ENCODE measurements around the gene TMEM232. TPM values are rescaled to one million over a fixed set of nuclear protein-coding genes. Genes with fewer than 3 reads are reported as not detected.
"Not testable (repeated sequence)": the region's sequence is repeated elsewhere in the genome, so short reads cannot be mapped to it uniquely, and the experiment has no call there.

Gene TMEM232
- total RNA-seq, 1 donor from 2014 or later, result 1.6 TPM

DNA sequence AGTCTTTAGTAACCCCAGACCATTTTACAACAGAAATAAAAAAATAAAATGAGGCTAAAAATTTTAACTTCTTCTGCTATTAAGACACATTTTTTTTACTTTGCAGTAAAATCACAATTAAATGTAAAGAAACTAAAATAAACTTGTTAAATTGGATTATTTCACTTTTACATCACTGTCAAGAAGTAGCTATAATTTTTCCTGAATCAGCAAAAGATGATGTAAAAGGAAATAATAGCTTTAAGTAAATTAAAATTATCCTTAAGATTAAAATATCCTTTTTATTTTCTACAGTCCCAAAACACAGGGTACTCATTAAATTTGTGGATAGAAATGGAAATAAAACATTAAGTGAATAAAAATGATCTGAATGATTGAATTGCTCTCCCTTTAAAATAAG, 44.5 kb downstream of the TMEM232 start:
- Histone ChIP-seq H3K36me3 (ENCODE audit: control insufficient read depth in 3 of 3, insufficient read depth in 3 of 3, low read length in 3 of 3) (no peaks in the 10 kb centered on the region), H3K27me3 (ENCODE audit: control insufficient read depth in 3 of 3, insufficient read depth in 3 of 3, low read length in 3 of 3) (no peaks in the 10 kb centered on the region), H3K4me3 (ENCODE audit: low read length in 3 of 3) (no peak overlapping the region), H3K9me3 (ENCODE audit: control insufficient read depth in 3 of 3, low read length in 3 of 3) (no peaks in the 10 kb centered on the region), H3K9ac (ENCODE audit: low read depth in 1 of 3, low read length in 3 of 3) (no peak overlapping the region), H3K4me1 (ENCODE audit: control insufficient read depth in 3 of 3, insufficient read depth in 3 of 3, low read length in 3 of 3) (no peaks in the 10 kb centered on the region), H3K27ac (ENCODE audit: low read depth, low read length) (no peak overlapping the region)

DNA sequence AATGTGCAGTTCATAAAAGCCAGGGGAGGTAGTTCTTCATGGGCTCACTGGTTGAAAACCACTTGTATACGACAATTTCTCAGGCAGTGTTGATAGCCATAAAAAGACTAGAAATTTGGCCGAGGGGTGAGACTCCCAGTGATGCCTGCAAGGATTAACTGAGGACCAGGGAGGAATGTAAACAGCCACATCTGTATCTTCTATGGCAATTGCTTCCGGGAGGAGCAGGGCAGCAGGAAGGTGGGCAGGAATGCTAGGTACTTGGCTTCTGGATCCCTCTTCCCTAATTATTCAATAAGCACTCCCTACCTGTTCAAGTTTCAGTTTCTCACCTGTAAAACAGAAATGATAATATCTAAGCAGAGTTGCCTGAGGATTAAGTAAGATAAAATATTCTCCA, 45.4 kb downstream of the TMEM232 start:
- Histone ChIP-seq H3K27me3 (ENCODE audit: control insufficient read depth in 3 of 3, insufficient read depth in 3 of 3, low read length in 3 of 3) (no peaks in the 10 kb centered on the region), H3K9ac (ENCODE audit: low read depth in 1 of 3, low read length in 3 of 3) (no peak overlapping the region)

DNA sequence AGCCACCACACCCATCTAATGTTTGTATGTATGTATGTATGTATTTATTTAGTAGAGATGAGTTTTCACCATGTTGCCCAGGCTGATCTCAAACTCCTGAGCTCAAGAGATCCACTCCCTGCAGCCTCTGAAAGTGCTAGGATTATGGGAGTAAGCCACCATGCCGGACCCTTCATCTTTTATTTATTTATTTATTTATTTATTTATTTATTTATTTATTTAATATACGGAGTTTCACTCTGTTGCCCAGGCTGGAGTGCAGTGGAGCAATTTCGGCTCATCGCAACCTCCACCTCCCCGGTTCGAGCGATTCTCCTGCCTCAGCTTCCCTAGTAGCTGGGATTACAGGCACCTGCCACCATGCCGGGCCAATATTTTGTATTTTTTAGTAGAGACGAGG, 49.9 kb downstream of the TMEM232 start:
- not testable (repeated sequence) for H3K4me3 ChIP-seq (ENCODE audit: low read length in 3 of 3); H3K9me3 ChIP-seq (ENCODE audit: control insufficient read depth in 3 of 3, low read length in 3 of 3); H3K27ac ChIP-seq (ENCODE audit: low read depth, low read length); H3K27me3 ChIP-seq (ENCODE audit: control insufficient read depth in 3 of 3, insufficient read depth in 3 of 3, low read length in 3 of 3); H3K9ac ChIP-seq (ENCODE audit: low read depth in 1 of 3, low read length in 3 of 3); H3K36me3 ChIP-seq (ENCODE audit: control insufficient read depth in 3 of 3, insufficient read depth in 3 of 3, low read length in 3 of 3); H3K4me1 ChIP-seq (ENCODE audit: control insufficient read depth in 3 of 3, insufficient read depth in 3 of 3, low read length in 3 of 3)

More for the DNA sequence above, 45.4 kb downstream of the TMEM232 start:
- H3K4me3 ChIP-seq (ENCODE audit: low read length in 3 of 3), result no peak overlapping the region
- no peaks in the 10 kb centered on the region for H3K4me1 ChIP-seq (ENCODE audit: control insufficient read depth in 3 of 3, insufficient read depth in 3 of 3, low read length in 3 of 3)
- no peaks in the 10 kb centered on the region for H3K36me3 ChIP-seq (ENCODE audit: control insufficient read depth in 3 of 3, insufficient read depth in 3 of 3, low read length in 3 of 3)
- no peak overlapping the region for H3K27ac ChIP-seq (ENCODE audit: low read depth, low read length)
- no peaks in the 10 kb centered on the region for H3K9me3 ChIP-seq (ENCODE audit: control insufficient read depth in 3 of 3, low read length in 3 of 3)

DNA sequence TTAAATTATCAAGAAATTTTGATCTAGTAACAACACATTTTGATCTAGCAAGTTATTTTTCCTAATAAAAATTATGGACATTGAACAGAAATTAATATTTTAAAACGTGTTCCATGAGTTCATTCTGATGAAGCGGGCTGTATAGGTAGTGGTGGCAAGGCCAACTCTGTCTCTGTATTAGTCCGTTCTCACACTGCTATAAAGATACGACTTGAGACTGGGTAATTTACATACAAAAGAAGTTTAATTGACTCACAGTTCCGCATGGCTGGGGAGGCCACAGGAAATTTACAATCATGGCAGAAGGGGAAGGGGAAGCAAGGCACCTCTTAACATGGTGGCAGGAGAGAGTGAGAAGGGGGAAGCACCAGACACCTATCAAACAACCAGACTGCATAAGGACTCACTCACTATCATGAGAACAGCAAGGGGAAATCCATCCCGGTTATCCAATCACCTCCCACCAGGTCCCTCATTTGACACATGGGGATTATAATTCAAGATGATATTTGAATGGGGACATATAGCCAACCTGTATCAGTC, 61.2 kb downstream of the TMEM232 start:
- Histone ChIP-seq H3K27me3 (ENCODE audit: control insufficient read depth in 3 of 3, insufficient read depth in 3 of 3, low read length in 3 of 3) (no peaks in the 10 kb centered on the region), H3K4me1 (ENCODE audit: control insufficient read depth in 3 of 3, insufficient read depth in 3 of 3, low read length in 3 of 3) (no peaks in the 10 kb centered on the region), H3K36me3 (ENCODE audit: control insufficient read depth in 3 of 3, insufficient read depth in 3 of 3, low read length in 3 of 3) (no peaks in the 10 kb centered on the region), H3K4me3 (ENCODE audit: low read length in 3 of 3) (no peak overlapping the region), H3K9me3 (ENCODE audit: control insufficient read depth in 3 of 3, low read length in 3 of 3) (no peaks in the 10 kb centered on the region), H3K27ac (ENCODE audit: low read depth, low read length) (no peak overlapping the region), H3K9ac (ENCODE audit: low read depth in 1 of 3, low read length in 3 of 3) (no peak overlapping the region)

DNA sequence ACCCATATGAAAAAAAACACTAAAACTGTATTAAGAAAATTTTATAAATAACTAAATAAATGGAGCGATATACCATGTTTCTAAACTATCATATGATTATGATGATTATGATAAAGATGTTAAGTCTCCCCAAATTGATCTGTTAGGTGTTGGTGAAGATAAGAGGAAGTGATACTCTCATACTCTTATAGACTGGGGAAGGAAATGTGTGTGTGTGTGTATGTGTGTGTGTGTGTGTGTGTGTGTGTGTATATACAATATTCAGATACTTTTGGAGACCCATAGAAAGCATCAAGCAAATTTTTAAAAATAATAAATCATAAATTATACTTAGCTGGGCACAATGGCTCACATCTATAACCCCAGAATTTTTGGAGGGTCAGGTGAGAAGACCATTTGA, 62.9 kb downstream of the TMEM232 start:
- no peaks in the 10 kb centered on the region for H3K4me1 ChIP-seq (ENCODE audit: control insufficient read depth in 3 of 3, insufficient read depth in 3 of 3, low read length in 3 of 3)
- H3K9me3 ChIP-seq (ENCODE audit: control insufficient read depth in 3 of 3, low read length in 3 of 3), result no peaks in the 10 kb centered on the region
- H3K27ac ChIP-seq (ENCODE audit: low read depth, low read length), result no peak overlapping the region
- no peak overlapping the region for H3K4me3 ChIP-seq (ENCODE audit: low read length in 3 of 3)
- H3K9ac ChIP-seq (ENCODE audit: low read depth in 1 of 3, low read length in 3 of 3), result no peak overlapping the region
- H3K36me3 ChIP-seq (ENCODE audit: control insufficient read depth in 3 of 3, insufficient read depth in 3 of 3, low read length in 3 of 3), result no peaks in the 10 kb centered on the region
- no peaks in the 10 kb centered on the region for H3K27me3 ChIP-seq (ENCODE audit: control insufficient read depth in 3 of 3, insufficient read depth in 3 of 3, low read length in 3 of 3)

DNA sequence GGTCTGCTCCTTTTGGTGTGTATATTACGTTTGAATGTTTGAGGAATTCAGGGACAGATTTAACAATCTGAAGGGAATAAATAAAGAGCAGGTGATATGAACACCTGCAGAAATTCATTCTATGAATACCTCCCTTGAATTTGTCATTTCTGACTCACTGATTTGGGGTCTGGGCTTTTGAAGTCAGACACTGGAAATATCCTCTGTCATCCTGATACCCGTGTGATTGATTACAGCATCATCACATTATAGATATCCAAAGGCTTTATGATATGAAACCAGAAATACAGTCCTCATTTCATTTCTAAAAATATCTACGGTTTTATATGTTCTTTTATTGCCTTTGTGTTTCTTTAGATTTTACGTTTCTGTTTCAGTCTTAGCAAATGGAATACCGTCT, 68.5 kb downstream of the TMEM232 start:
- no peaks in the 10 kb centered on the region for H3K27me3 ChIP-seq (ENCODE audit: control insufficient read depth in 3 of 3, insufficient read depth in 3 of 3, low read length in 3 of 3)
- no peak overlapping the region for H3K4me3 ChIP-seq (ENCODE audit: low read length in 3 of 3)
- H3K4me1 ChIP-seq (ENCODE audit: control insufficient read depth in 3 of 3, insufficient read depth in 3 of 3, low read length in 3 of 3), result no peaks in the 10 kb centered on the region
- no peak overlapping the region for H3K9ac ChIP-seq (ENCODE audit: low read depth in 1 of 3, low read length in 3 of 3)
- H3K27ac ChIP-seq (ENCODE audit: low read depth, low read length), result no peak overlapping the region
- H3K9me3 ChIP-seq (ENCODE audit: control insufficient read depth in 3 of 3, low read length in 3 of 3), result no peaks in the 10 kb centered on the region
- no peaks in the 10 kb centered on the region for H3K36me3 ChIP-seq (ENCODE audit: control insufficient read depth in 3 of 3, insufficient read depth in 3 of 3, low read length in 3 of 3)

DNA sequence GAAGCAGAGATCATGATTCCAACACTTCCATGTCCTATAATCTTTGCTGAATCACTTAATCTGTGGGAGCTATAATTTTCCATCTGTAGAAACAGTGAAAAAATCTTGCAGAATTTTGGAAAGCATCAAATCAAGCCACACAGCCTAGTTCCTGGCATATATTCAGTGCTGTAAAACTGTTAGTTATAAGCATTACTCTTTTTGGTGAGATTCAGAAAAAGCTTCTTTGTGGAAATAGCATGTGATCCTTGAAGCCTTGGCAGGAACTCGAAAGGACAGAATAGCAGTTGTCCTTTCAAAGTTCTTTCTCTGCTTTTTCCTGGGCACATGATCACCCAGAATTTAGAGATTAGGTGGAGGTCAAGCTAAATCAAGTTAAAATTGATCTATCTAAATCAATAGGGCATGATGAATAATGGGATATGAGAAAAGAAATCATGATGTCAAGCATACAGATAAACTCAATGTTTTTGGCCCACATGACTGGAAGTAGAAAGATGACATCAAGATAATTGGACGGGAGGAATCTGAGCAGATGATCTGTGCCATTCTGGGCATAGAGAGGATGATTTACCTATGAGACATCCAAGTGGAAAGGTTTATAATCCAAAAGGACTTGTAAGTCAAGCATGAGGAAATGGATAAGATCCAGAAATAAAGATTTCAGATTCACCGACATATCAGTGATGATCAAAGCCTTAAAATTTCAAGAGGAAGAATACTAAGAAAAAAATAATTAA, 73.1 kb downstream of the TMEM232 start:
- Histone ChIP-seq H3K4me1 (ENCODE audit: control insufficient read depth in 3 of 3, insufficient read depth in 3 of 3, low read length in 3 of 3) (no peaks in the 10 kb centered on the region), H3K36me3 (ENCODE audit: control insufficient read depth in 3 of 3, insufficient read depth in 3 of 3, low read length in 3 of 3) (no peaks in the 10 kb centered on the region), H3K9ac (ENCODE audit: low read depth in 1 of 3, low read length in 3 of 3) (no peak overlapping the region), H3K4me3 (ENCODE audit: low read length in 3 of 3) (no peak overlapping the region), H3K27ac (ENCODE audit: low read depth, low read length) (no peak overlapping the region), H3K9me3 (ENCODE audit: control insufficient read depth in 3 of 3, low read length in 3 of 3) (no peaks in the 10 kb centered on the region), H3K27me3 (ENCODE audit: control insufficient read depth in 3 of 3, insufficient read depth in 3 of 3, low read length in 3 of 3) (no peaks in the 10 kb centered on the region)

DNA sequence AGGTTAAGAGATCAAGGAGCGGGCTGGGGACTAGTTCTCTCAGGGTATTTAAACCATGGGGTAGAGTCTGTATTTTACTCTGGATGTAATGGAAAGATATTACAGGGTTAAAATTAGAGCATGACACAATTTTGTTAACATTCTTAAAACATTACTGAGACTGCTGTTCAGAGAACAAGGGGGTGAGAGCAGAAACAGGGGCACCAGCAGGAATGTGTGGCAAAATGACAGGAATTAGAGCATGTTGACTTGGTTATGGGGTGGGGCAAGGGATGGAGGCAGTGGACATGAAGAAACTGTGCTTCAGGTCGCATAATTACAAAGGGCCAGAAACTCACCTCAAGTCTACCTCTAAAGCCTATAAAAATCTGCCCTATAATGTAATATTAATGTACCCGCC, 75.0 kb downstream of the TMEM232 start:
- H3K4me1 ChIP-seq (ENCODE audit: control insufficient read depth in 3 of 3, insufficient read depth in 3 of 3, low read length in 3 of 3), result no peaks in the 10 kb centered on the region
- H3K36me3 ChIP-seq (ENCODE audit: control insufficient read depth in 3 of 3, insufficient read depth in 3 of 3, low read length in 3 of 3), result no peaks in the 10 kb centered on the region
- H3K27me3 ChIP-seq (ENCODE audit: control insufficient read depth in 3 of 3, insufficient read depth in 3 of 3, low read length in 3 of 3), result no peaks in the 10 kb centered on the region
- H3K27ac ChIP-seq (ENCODE audit: low read depth, low read length), result no peak overlapping the region
- H3K9ac ChIP-seq (ENCODE audit: low read depth in 1 of 3, low read length in 3 of 3), result no peak overlapping the region
- no peak overlapping the region for H3K4me3 ChIP-seq (ENCODE audit: low read length in 3 of 3)
- H3K9me3 ChIP-seq (ENCODE audit: control insufficient read depth in 3 of 3, low read length in 3 of 3), result no peaks in the 10 kb centered on the region

DNA sequence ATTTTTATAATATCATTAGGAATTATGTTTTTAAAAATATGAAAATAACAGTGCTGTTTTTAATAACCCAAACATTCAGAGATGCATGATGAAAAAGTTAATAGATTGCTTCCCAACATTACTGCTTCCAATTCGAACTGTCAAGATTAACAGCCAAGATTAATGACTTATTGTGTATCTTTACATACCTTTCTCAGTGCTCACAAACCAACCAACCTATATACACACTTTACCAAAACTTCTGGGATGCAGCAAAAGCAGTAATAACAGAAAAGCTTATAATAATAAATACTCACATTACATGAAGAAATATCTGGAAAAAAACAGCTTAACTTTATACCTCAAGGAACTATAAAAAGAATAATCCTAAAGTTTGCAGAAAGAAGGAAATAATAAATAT, 82.1 kb downstream of the TMEM232 start:
- Histone ChIP-seq H3K4me1 (ENCODE audit: control insufficient read depth in 3 of 3, insufficient read depth in 3 of 3, low read length in 3 of 3) (no peaks in the 10 kb centered on the region), H3K27me3 (ENCODE audit: control insufficient read depth in 3 of 3, insufficient read depth in 3 of 3, low read length in 3 of 3) (no peaks in the 10 kb centered on the region), H3K36me3 (ENCODE audit: control insufficient read depth in 3 of 3, insufficient read depth in 3 of 3, low read length in 3 of 3) (no peaks in the 10 kb centered on the region), H3K9ac (ENCODE audit: low read depth in 1 of 3, low read length in 3 of 3) (no peak overlapping the region), H3K27ac (ENCODE audit: low read depth, low read length) (no peak overlapping the region), H3K9me3 (ENCODE audit: control insufficient read depth in 3 of 3, low read length in 3 of 3) (no peaks in the 10 kb centered on the region), H3K4me3 (ENCODE audit: low read length in 3 of 3) (no peak overlapping the region)

DNA sequence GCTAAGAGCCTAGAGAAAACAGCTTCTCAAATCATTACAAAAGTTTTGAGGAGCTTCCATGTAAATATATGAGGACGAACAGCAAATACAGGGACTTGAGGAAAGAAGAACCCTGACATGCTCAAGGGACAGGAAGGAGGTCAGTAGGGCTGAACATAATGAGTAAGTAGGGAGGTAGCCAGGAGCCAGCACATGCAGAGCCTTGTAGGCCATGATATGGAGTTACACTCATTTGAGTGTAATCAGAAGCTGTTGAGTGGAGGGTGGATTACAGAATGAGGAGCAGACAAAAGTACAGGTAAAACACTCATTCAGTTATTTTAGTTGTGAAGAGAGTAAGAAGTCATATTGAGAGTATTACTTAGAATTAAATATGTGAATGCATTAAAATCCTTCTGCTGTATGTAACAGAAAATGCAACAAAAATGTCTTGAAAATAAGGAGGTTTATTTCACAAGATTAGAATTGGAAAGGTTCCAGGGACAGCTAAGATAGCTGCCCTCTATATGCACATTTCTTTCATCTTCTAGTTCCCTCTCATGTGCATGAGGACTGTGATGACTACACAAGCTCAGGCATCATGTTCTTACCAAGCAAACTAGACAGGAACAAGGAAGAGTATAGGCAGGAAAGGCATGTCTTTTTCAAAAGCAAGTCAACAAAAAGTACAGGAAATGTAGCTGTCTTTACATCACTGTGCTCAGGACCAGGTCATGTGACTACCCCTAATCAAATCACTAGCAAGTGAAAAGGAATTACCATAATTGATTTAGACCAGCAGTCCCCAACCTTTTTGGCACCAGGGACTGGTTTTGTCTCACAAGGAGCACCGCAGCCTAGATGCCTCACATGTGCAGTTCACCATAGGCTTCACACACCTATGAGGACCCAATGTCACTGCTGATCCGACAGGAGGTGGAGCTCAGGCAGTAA, 87.2 kb downstream of the TMEM232 start:
- Histone ChIP-seq H3K27ac (ENCODE audit: low read depth, low read length) (no peak overlapping the region), H3K4me3 (ENCODE audit: low read length in 3 of 3) (no peak overlapping the region), H3K9ac (ENCODE audit: low read depth in 1 of 3, low read length in 3 of 3) (no peak overlapping the region), H3K36me3 (ENCODE audit: control insufficient read depth in 3 of 3, insufficient read depth in 3 of 3, low read length in 3 of 3) (no peaks in the 10 kb centered on the region), H3K4me1 (ENCODE audit: control insufficient read depth in 3 of 3, insufficient read depth in 3 of 3, low read length in 3 of 3) (no peaks in the 10 kb centered on the region), H3K27me3 (ENCODE audit: control insufficient read depth in 3 of 3, insufficient read depth in 3 of 3, low read length in 3 of 3) (no peaks in the 10 kb centered on the region), H3K9me3 (ENCODE audit: control insufficient read depth in 3 of 3, low read length in 3 of 3) (no peaks in the 10 kb centered on the region)

Measured in skeletal muscle tissue (tissue), 4 donors.